PC-9 (cell line): ENCODE data around the gene STK32B. TPM values are rescaled to one million over a fixed set of nuclear protein-coding genes. Genes with fewer than 3 reads are reported as not detected.

Experiments
- BruUV-seq: library from RNA; stranded (reverse); fragments of 400-500 nt; replicated peaks from 2 replicates; lab custom pipeline; 2021; lab: Mats Ljungman, UMichigan
- CTCF ChIA-PET: fragments of 300-600 bp; sonication (Branson Sonifier 250); formaldehyde crosslinking; loops from one replicate; lab custom pipeline; 2022; ENCODE audit warnings: antibody characterized with exemption; lab: Charles Lee
- POLR2A ChIA-PET: fragments of 300-600 bp; sonication (Branson Sonifier 250); formaldehyde crosslinking; loops from one replicate; lab custom pipeline; 2022; ENCODE audit warnings: antibody characterized with exemption; ENCODE audit not compliant: unreplicated experiment; lab: Charles Lee
- DNase-seq, 2 experiments: peaks; one replicate each; pipeline versions ENCODE4 v3.0.0 to v3.0.0-alpha.2; 2015 to 2022; ENCODE audit warnings: mixed read lengths in 1 of 2
- H2AFZ ChIP-seq: fragments of 200-600 bp; sonication (generic); 2 replicates; pipeline ENCODE4 v1.8.1; 2017; ENCODE audit warnings: antibody characterized with exemption
- H3F3A ChIP-seq: fragments of 200-600 bp; sonication (generic); 2 replicates; pipeline ENCODE4 v1.8.1; 2017; ENCODE audit warnings: antibody characterized with exemption, mild to moderate bottlenecking, low read depth; ENCODE audit not compliant: insufficient read depth
- H3K27ac ChIP-seq: fragments of 200-600 bp; sonication (generic); 2 replicates; pipeline ENCODE4 v1.6.1; 2016; ENCODE audit warnings: mixed run types
- H3K27me3 ChIP-seq: fragments of 200-600 bp; sonication (generic); 2 replicates; pipeline ENCODE4 v1.6.1; 2016; ENCODE audit warnings: low read depth, mixed run types; ENCODE audit not compliant: insufficient read depth
- H3K36me3 ChIP-seq: fragments of 200-600 bp; sonication (generic); 2 replicates; pipeline ENCODE4 v1.6.1; 2016; ENCODE audit warnings: low read depth, mixed run types
- H3K4me1 ChIP-seq: fragments of 200-600 bp; sonication (generic); replicated peaks from 2 replicates; pipeline ENCODE4 v1.6.1; 2016; ENCODE audit warnings: mixed run types; ENCODE audit not compliant: insufficient read depth
- H3K4me2 ChIP-seq: fragments of 200-600 bp; sonication (generic); 2 replicates; pipeline ENCODE4 v1.6.1; 2017; ENCODE audit warnings: mixed run types
- H3K4me3 ChIP-seq: fragments of 200-600 bp; sonication (generic); 2 replicates; pipeline ENCODE4 v1.6.1; 2016; ENCODE audit warnings: mixed run types
- H3K79me2 ChIP-seq: fragments of 200-600 bp; sonication (generic); 2 replicates; pipeline ENCODE4 v1.6.1; 2017; ENCODE audit warnings: low read depth, mixed run types
- H3K9me2 ChIP-seq: fragments of 200-600 bp; sonication (generic); 2 replicates; pipeline ENCODE4 v1.8.1; 2017; ENCODE audit warnings: mild to moderate bottlenecking; ENCODE audit not compliant: insufficient read depth
- H3K9me3 ChIP-seq: fragments of 200-600 bp; sonication (generic); 2 replicates; pipeline ENCODE4 v1.8.1; 2016; ENCODE audit warnings: low read depth; ENCODE audit not compliant: insufficient read depth
- H4K20me1 ChIP-seq: fragments of 200-600 bp; sonication (generic); 2 replicates; pipeline ENCODE4 v1.8.1; 2017; ENCODE audit not compliant: insufficient read depth
- EZH2 ChIP-seq: fragments of 200-600 bp; sonication (generic); IDR thresholded peaks from 2 replicates; pipeline ENCODE4 v1.8.0; 2017; ENCODE audit warnings: antibody characterized with exemption, low read depth
- intact Hi-C: fragments of 100-400 bp; cut with micrococcal nuclease; formaldehyde crosslinking; loops from one replicate; pipeline ENCODE4 v1.10.0; 2022; ENCODE audit not compliant: unreplicated experiment
- total RNA-seq: library from RNA; stranded (reverse); gene quantifications from 2 replicates; pipeline ENCODE4 v1.2.3, GENCODE V29; 2021
- TF ChIP-seq, protein P1 (sequence below): fragments of 200-600 bp; sonication (generic); conservative IDR thresholded peaks from 2 replicates; pipeline ENCODE4 v1.6.1; 2017; ENCODE audit warnings: mixed run types, antibody characterized with exemption, mild to moderate bottlenecking, moderate library complexity

Gene STK32B
- total RNA-seq, 1 experiment from 2014 or later = not detected

- H3K9me2 ChIP-seq = no peaks in the 10 kb centered on the region
- no peaks in the 10 kb centered on the region for H4K20me1 ChIP-seq
- no peaks in the 10 kb centered on the region for H3K79me2 ChIP-seq
- intact Hi-C loops = no loop called here
- H3K9me3 ChIP-seq = no peaks in the 10 kb centered on the region
- H3F3A ChIP-seq = no peaks in the 10 kb centered on the region
- no peak overlapping the region for H3K4me2 ChIP-seq
- H3K4me3 ChIP-seq = no peak overlapping the region
- H3K27me3 ChIP-seq = no peaks in the 10 kb centered on the region; the same call in 1 of the 2 replicates
- no peaks in the 10 kb centered on the region for H3K4me1 ChIP-seq
- H3K36me3 ChIP-seq = no peaks in the 10 kb centered on the region
- H3K27ac ChIP-seq = no peak overlapping the region
- TF ChIP-seq, protein P1, sequence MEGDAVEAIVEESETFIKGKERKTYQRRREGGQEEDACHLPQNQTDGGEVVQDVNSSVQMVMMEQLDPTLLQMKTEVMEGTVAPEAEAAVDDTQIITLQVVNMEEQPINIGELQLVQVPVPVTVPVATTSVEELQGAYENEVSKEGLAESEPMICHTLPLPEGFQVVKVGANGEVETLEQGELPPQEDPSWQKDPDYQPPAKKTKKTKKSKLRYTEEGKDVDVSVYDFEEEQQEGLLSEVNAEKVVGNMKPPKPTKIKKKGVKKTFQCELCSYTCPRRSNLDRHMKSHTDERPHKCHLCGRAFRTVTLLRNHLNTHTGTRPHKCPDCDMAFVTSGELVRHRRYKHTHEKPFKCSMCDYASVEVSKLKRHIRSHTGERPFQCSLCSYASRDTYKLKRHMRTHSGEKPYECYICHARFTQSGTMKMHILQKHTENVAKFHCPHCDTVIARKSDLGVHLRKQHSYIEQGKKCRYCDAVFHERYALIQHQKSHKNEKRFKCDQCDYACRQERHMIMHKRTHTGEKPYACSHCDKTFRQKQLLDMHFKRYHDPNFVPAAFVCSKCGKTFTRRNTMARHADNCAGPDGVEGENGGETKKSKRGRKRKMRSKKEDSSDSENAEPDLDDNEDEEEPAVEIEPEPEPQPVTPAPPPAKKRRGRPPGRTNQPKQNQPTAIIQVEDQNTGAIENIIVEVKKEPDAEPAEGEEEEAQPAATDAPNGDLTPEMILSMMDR = no peak
- no peak for TF ChIP-seq EZH2
- POLR2A ChIA-PET = no interaction called here
- DNase-seq = no peak
- no peak overlapping the region for H2AFZ ChIP-seq
- no TSS peak for BruUV-seq
- CTCF ChIA-PET = no interaction called here
These were observed 411.1 kb downstream of the STK32B start for GRCh38 chr4:5462254-5462835.

- no peak for TF ChIP-seq EZH2
- TF ChIP-seq, protein P1 = no peak
- ChIA-PET POLR2A (no interaction called here), CTCF (no interaction called here)
- Histone ChIP-seq H3K9me3 (no peaks in the 10 kb centered on the region), H3K4me3 (no peak overlapping the region), H3K36me3 (no peaks in the 10 kb centered on the region), H3K27ac (no peak overlapping the region), H3K4me2 (no peak overlapping the region), H2AFZ (no peak overlapping the region), H3F3A (no peaks in the 10 kb centered on the region), H3K4me1 (no peaks in the 10 kb centered on the region), H3K79me2 (no peaks in the 10 kb centered on the region), H3K9me2 (no peaks in the 10 kb centered on the region), H3K27me3 (no peaks in the 10 kb centered on the region; the same call in 1 of the 2 replicates), H4K20me1 (no peaks in the 10 kb centered on the region)
- intact Hi-C loops = no loop called here
- BruUV-seq = no TSS peak
- no peak for DNase-seq
These were observed 411.6 kb downstream of the STK32B start for GRCh38 chr4:5462896-5463295.

GRCh38 chr4:5463361-5463760 is 412.1 kb downstream of the STK32B start:
- ChIA-PET CTCF (no interaction called here), POLR2A (no interaction called here)
- Histone ChIP-seq H3K27me3 (no peaks in the 10 kb centered on the region; the same call in 1 of the 2 replicates), H3K9me2 (no peaks in the 10 kb centered on the region), H3K4me3 (no peak overlapping the region), H3K27ac (no peak overlapping the region), H4K20me1 (no peaks in the 10 kb centered on the region), H2AFZ (no peak overlapping the region), H3K79me2 (no peaks in the 10 kb centered on the region), H3F3A (no peaks in the 10 kb centered on the region), H3K36me3 (no peaks in the 10 kb centered on the region), H3K4me1 (no peaks in the 10 kb centered on the region), H3K4me2 (no peak overlapping the region), H3K9me3 (no peaks in the 10 kb centered on the region)
- intact Hi-C loops = no loop called here
- no TSS peak for BruUV-seq
- no peak for DNase-seq
- no peak for TF ChIP-seq EZH2
- TF ChIP-seq, protein P1 = no peak
